LNCaP clone FGC (cell line): ENCODE results near the gene NCOA1.

Experiments used
- DNase-seq: peaks from one replicate; pipeline ENCODE4 v3.0.0-alpha.2; 2011; ENCODE audit warnings: low read depth
- H3K4me3 ChIP-seq: 2 replicates; pipeline ENCODE4 v1.5.1; 2011; ENCODE audit warnings: mild to moderate bottlenecking, low read depth, low read length, control low read depth
- CTCF ChIP-seq: IDR thresholded peaks from 2 replicates; pipeline ENCODE4 v1.5.1; 2012; ENCODE audit warnings: mild to moderate bottlenecking; ENCODE audit not compliant: control insufficient read depth, insufficient read depth; ENCODE audit errors: extremely low read depth

The NCOA1 gene

GRCh38 chr2:24724111-24724775 is 233.2 kb downstream of the NCOA1 start:
- no peak for TF ChIP-seq CTCF
- no peak overlapping the region for H3K4me3 ChIP-seq
- DNase-seq: no peak

DNA sequence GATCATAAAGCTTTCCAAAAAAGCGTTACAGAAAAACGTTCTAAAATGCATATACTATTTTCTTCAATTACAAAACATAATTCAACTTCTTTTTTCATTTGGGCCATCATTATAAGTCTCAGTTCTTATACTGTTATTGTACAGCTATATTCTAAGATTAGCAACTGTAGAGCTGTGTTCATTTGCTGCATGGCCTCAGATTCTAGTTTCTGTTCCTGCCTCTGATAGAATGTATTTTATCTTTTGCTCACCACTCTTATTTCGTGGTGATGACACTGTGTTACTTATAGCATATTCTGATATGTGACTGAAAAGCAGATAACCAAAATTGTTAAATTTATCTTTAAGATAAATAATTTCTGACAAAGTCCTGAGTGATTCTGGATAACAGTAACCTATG is 234.9 kb downstream of the NCOA1 start:
- no peak overlapping the region for H3K4me3 ChIP-seq
- DNase-seq: no peak
- TF ChIP-seq CTCF: no peak

GRCh38 chr2:24730481-24730880 is 239.4 kb downstream of the NCOA1 start:
- H3K4me3 ChIP-seq: no peak overlapping the region
- no peak for DNase-seq
- no peak for TF ChIP-seq CTCF

GRCh38 chr2:24731040-24731439 is 240.0 kb downstream of the NCOA1 start:
- no peak overlapping the region for H3K4me3 ChIP-seq
- no peak for DNase-seq
- no peak for TF ChIP-seq CTCF

DNA sequence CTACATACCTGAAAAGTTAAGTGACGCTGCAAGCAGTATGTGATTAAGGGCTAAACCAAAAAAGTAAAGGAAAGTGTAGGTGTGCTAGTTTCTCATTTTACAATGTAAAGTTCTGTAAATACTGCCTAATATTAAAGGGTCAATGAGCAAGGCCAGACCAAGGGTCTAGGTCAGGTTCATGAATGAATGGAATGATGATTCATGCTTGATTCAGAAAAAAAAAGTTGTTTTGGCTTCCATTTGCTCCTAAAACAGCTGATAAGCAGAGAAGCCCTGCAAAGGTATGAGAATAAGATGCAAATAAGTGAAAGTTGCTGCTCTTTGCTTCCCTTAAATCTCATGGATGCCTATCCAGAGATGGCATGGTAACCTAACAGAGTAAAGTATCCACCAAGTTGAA is 240.9 kb downstream of the NCOA1 start:
- DNase-seq: no peak
- TF ChIP-seq CTCF: no peak

DNA sequence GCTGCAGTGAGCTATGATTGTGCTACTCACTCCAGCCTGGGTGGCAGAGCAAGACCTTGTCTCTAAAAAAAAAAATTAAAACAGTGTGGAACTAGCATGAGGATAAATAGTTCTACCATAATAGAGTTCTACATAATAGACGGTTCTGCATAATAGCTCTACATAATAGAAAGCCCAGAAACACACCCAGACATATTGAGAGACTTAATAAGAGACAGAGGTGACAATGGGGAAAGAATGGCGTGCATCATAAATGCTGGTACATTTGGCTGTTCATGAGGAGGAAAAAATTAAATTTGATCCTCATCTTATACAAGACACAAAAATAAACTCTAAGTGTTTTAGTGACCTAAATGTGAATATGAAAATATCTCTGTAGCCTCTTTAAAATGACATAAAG is 243.7 kb downstream of the NCOA1 start:
- H3K4me3 ChIP-seq: no peak overlapping the region
- DNase-seq: no peak
- no peak for TF ChIP-seq CTCF

More for the DNA sequence above, 240.9 kb downstream of the NCOA1 start:
- no peak overlapping the region for H3K4me3 ChIP-seq
